Tibial nerve (tissue), 4 donors: ENCODE measurements around the gene GPALPP1.

Experiments used
- CTCF ChIP-seq, 5 experiments: fragments of 200-600 bp in 3 of 5; fragments of 450-650 bp in 2 of 5; sonication (generic) in 3 of 5; IDR thresholded peaks; one replicate each; pipeline ENCODE4 v1.5.1; 2016 to 2019; ENCODE audit warnings: antibody characterized with exemption in 5 of 5, mild to moderate bottlenecking in 3 of 5, moderate library complexity in 2 of 5
- EP300 ChIP-seq, 2 donors: sonication (generic); formaldehyde crosslinking; IDR thresholded peaks; one replicate each; pipeline ENCODE4 v1.6.1; 2017; ENCODE audit warnings: antibody characterized with exemption in 2 of 2, mild to moderate bottlenecking in 1 of 2
- POLR2A ChIP-seq, 2 donors: fragments of 450-650 bp; IDR thresholded peaks; one replicate each; pipeline ENCODE4 v1.6.1; 2017; ENCODE audit warnings: antibody characterized with exemption in 2 of 2, mild to moderate bottlenecking in 2 of 2, moderate library complexity in 2 of 2

- TF ChIP-seq CTCF (IDR thresholded peaks at IDR 0.05), result no peak
- no peak for TF ChIP-seq EP300 (IDR thresholded peaks at IDR 0.05)
- no peak for TF ChIP-seq POLR2A (IDR thresholded peaks at IDR 0.05)
These were observed 27.6 kb downstream of the GPALPP1 start for GRCh38 chr13:45016792-45017425.
